Measurements from ENCODE around the gene GMPR2.

GMPR2 gene

GRCh38 chr14:24267516-24267915 is 34.8 kb downstream of the GMPR2 start:
- TF ChIP-seq, protein P1, sequence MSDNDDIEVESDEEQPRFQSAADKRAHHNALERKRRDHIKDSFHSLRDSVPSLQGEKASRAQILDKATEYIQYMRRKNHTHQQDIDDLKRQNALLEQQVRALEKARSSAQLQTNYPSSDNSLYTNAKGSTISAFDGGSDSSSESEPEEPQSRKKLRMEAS (IDR thresholded peaks at IDR 0.05) = no peak
- TF ChIP-seq CEBPB (IDR thresholded peaks at IDR 0.05) = no peak
- no peak for TF ChIP-seq TAF1 (IDR thresholded peaks at IDR 0.05; ENCODE audit: low read depth)

DNA sequence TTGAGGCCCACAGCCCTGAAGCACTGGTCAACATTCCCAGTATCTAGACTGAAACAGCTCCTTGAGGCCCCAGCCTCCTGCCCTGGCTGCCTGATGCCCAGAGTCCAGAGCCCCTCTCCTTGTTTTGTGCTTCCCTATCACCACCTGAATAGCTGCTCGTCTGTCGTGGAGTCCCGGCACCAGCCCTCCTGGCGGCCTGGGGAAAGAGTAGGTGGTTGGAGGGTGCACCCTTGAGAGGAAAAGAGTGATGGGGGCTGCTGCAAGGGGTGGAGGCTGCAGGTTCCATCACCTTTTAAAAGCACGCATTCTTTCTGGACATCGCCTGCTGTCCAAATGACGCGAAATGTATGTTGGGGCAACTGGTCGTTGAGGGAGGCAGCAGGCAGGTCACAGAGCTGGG is 35.5 kb downstream of the GMPR2 start:
- TF ChIP-seq NFIC (IDR thresholded peaks at IDR 0.05) (no peak), FOXM1 (IDR thresholded peaks at IDR 0.05; ENCODE audit: borderline replicate concordance, low read depth) (no peak), USF1 (IDR thresholded peaks at IDR 0.05) (no peak), YY1 (IDR thresholded peaks at IDR 0.05; ENCODE audit: low read depth) (no peak)
- TF ChIP-seq, protein P1 (IDR thresholded peaks at IDR 0.05) = no peak

GRCh38 chr14:24269368-24269767 is 36.6 kb downstream of the GMPR2 start:
- no peak for TF ChIP-seq CREB1 (IDR thresholded peaks at IDR 0.05; ENCODE audit: low read depth)
- no peak for TF ChIP-seq TAF1 (IDR thresholded peaks at IDR 0.05; ENCODE audit: low read depth)
- no peak for TF ChIP-seq USF1 (IDR thresholded peaks at IDR 0.05)
- TF ChIP-seq CEBPB (IDR thresholded peaks at IDR 0.05) = no peak
- TF ChIP-seq TCF12 (IDR thresholded peaks at IDR 0.05; ENCODE audit: low read depth) = no peak
- no peak for TF ChIP-seq EP300 (IDR thresholded peaks at IDR 0.05; ENCODE audit: borderline replicate concordance)
- TF ChIP-seq, protein P1 (IDR thresholded peaks at IDR 0.05) = no peak
- no peak for TF ChIP-seq EGR1 (IDR thresholded peaks at IDR 0.05)
- TF ChIP-seq YY1 (IDR thresholded peaks at IDR 0.05; ENCODE audit: low read depth) = no peak
- TF ChIP-seq, protein P2, sequence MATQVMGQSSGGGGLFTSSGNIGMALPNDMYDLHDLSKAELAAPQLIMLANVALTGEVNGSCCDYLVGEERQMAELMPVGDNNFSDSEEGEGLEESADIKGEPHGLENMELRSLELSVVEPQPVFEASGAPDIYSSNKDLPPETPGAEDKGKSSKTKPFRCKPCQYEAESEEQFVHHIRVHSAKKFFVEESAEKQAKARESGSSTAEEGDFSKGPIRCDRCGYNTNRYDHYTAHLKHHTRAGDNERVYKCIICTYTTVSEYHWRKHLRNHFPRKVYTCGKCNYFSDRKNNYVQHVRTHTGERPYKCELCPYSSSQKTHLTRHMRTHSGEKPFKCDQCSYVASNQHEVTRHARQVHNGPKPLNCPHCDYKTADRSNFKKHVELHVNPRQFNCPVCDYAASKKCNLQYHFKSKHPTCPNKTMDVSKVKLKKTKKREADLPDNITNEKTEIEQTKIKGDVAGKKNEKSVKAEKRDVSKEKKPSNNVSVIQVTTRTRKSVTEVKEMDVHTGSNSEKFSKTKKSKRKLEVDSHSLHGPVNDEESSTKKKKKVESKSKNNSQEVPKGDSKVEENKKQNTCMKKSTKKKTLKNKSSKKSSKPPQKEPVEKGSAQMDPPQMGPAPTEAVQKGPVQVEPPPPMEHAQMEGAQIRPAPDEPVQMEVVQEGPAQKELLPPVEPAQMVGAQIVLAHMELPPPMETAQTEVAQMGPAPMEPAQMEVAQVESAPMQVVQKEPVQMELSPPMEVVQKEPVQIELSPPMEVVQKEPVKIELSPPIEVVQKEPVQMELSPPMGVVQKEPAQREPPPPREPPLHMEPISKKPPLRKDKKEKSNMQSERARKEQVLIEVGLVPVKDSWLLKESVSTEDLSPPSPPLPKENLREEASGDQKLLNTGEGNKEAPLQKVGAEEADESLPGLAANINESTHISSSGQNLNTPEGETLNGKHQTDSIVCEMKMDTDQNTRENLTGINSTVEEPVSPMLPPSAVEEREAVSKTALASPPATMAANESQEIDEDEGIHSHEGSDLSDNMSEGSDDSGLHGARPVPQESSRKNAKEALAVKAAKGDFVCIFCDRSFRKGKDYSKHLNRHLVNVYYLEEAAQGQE (IDR thresholded peaks at IDR 0.05; ENCODE audit: low read depth) = no peak
- no peak for TF ChIP-seq RAD21 (IDR thresholded peaks at IDR 0.05; ENCODE audit: low read depth)
- TF ChIP-seq ZBTB7A (IDR thresholded peaks at IDR 0.05; ENCODE audit: low read depth) = no peak

- TF ChIP-seq CREB1 (IDR thresholded peaks at IDR 0.05; ENCODE audit: low read depth) = no peak
- TF ChIP-seq CEBPB (IDR thresholded peaks at IDR 0.05) = no peak
- no peak for TF ChIP-seq FOXM1 (IDR thresholded peaks at IDR 0.05; ENCODE audit: borderline replicate concordance, low read depth)
Measured at GRCh38 chr14:24269910-24270536, 37.3 kb downstream of the GMPR2 start.

DNA sequence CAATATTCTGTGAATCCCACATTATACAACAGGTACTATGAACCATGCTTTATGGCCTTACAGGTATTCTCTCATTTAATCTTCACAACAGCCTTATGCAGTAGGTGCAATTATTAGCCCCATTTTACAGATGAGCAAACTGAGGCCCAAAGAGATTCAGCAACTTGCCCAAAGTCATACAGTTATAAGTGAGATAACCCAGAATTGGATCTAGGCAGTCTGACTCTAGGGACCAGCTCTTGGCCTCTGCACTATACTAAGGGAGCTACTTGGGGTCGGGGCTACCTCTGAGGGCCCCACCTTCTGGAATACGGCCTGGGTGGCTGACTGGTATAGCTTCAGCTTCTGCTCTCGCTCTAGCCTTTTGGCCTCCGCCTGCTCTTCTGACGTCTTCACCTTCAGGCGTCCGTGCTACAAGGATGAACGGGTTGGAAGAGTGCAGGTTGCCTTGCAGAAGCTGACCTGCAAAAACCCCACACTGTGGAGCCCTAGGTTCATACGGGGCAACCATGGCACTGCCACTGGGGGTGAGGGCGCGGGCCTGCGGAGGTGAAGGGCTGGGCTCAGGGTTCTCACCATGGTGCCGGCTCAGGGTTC is 37.9 kb downstream of the GMPR2 start:
- no peak for TF ChIP-seq TCF12 (IDR thresholded peaks at IDR 0.05; ENCODE audit: low read depth)
- TF ChIP-seq EGR1 (IDR thresholded peaks at IDR 0.05) = no peak
- TF ChIP-seq RAD21 (IDR thresholded peaks at IDR 0.05; ENCODE audit: low read depth) = no peak
- no peak for TF ChIP-seq YY1 (IDR thresholded peaks at IDR 0.05; ENCODE audit: low read depth)
- TF ChIP-seq TEAD4 (IDR thresholded peaks at IDR 0.05) = no peak
- TF ChIP-seq, protein P2 (IDR thresholded peaks at IDR 0.05; ENCODE audit: low read depth) = no peak

DNA sequence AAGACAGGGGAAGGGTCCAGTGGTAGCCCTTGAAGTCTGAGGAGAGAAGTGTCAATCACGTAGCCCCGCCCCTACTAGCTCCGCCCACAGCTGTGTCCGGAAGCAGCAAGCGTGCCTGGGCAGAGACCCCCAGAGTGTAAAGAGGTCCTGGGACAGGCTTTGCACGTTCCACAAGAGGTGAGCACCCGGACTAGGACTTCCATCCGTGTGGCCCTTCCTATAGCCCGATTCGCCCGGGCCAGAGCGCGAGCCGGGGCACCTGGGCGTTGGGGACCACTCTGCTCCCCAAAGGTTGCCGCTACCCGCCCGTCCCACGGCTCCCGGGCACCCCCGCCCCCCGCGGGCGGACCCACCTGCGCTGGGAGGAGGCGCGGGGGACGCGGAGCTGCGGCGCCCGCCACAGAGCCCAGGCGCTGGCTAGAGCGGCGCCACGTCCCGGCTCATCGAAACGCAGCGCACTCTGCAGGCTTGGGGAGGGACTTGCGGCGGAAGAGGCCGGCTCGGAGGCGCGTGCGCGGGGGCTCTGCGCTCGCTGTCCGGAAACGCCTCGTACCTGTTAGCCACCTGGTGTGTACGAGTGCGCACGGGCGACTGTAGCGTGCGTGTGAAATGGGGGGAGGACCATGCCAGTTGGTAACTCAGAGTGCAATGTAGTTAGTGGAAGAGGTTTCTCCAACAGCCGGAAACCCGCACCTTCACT is 38.6 kb downstream of the GMPR2 start, which contains the start of gene RABGGTA:
Gene RABGGTA (minus strand): TSS at position 464 of the 700 bp plus-strand sequence. CDS start 482 bp downstream, outside the sequence.
- no peak for TF ChIP-seq CEBPB (IDR thresholded peaks at IDR 0.05)
- TF ChIP-seq RAD21 (IDR thresholded peaks at IDR 0.05; ENCODE audit: low read depth) = peak; percentile 19; the same call in 1 of the 2 replicates
- TF ChIP-seq TEAD4 (IDR thresholded peaks at IDR 0.05) = no peak
- peak; percentile 73; the same call in 1 of the 2 replicates for TF ChIP-seq TCF12 (IDR thresholded peaks at IDR 0.05; ENCODE audit: low read depth)
- TF ChIP-seq, protein P2 (IDR thresholded peaks at IDR 0.05; ENCODE audit: low read depth) = no peak
- peak; percentile 71 for TF ChIP-seq TAF1 (IDR thresholded peaks at IDR 0.05; ENCODE audit: low read depth)
- TF ChIP-seq EGR1 (IDR thresholded peaks at IDR 0.05) = peak; percentile 38; the same call in 1 of the 2 replicates
- TF ChIP-seq YY1 (IDR thresholded peaks at IDR 0.05; ENCODE audit: low read depth) = peak; percentile 44; the same call in 1 of the 2 replicates
- no peak for TF ChIP-seq FOXM1 (IDR thresholded peaks at IDR 0.05; ENCODE audit: borderline replicate concordance, low read depth)
- TF ChIP-seq ZBTB7A (IDR thresholded peaks at IDR 0.05; ENCODE audit: low read depth) = peak; percentile 56; the same call in 1 of the 2 replicates
- TF ChIP-seq USF1 (IDR thresholded peaks at IDR 0.05) = peak; percentile 48; the same call in 1 of the 2 replicates
- TF ChIP-seq CREB1 (IDR thresholded peaks at IDR 0.05; ENCODE audit: low read depth) = no peak
- no peak for TF ChIP-seq EP300 (IDR thresholded peaks at IDR 0.05; ENCODE audit: borderline replicate concordance)
- TF ChIP-seq, protein P1 (IDR thresholded peaks at IDR 0.05) = peak; percentile 98
- TF ChIP-seq NFIC (IDR thresholded peaks at IDR 0.05) = no peak; the same call in 1 of the 2 replicates
